Measurements from ENCODE around the gene NFATC3. TPM values are rescaled to one million over a fixed set of nuclear protein-coding genes. Genes with fewer than 3 reads are reported as not detected.
"Not testable (repeated sequence)": the region's sequence is repeated elsewhere in the genome, so short reads cannot be mapped to it uniquely, and the experiment has no call there.

NFATC3 gene
- total RNA-seq, 2 experiments from 2014 or later = 166 to 169 TPM

GRCh38 chr16:68118954-68119353 lies 33.8 kb downstream of the NFATC3 start:
- ChIA-PET POLR2A (interaction anchor here (0.6 kb wide), 1 partner anchor 14 kb away, joined by 3 read pairs; no protein-coding TSS in a partner anchor), CTCF (interaction anchor here (0.7 to 5.3 kb wide), 4 partner anchors 9 to 122 kb away, joined by 3 to 40 read pairs (median 4); no protein-coding TSS in a partner anchor)
- H3K27me3 Mint-ChIP-seq (ENCODE audit: low read depth); DNase-seq; H3K9me3 Mint-ChIP-seq (ENCODE audit: insufficient read depth); H3K27ac Mint-ChIP-seq; H3K4me3 Mint-ChIP-seq; ATAC-seq: not testable (repeated sequence)
- Mint-ChIP-seq H3K36me3 (ENCODE audit: low read depth) (peaks cover 24% of the 10 kb centered on the region), H3K4me1 (ENCODE audit: low read depth) (peaks cover 75% of the 10 kb centered on the region)

- H3K27me3 Mint-ChIP-seq (ENCODE audit: low read depth); H3K9me3 Mint-ChIP-seq (ENCODE audit: insufficient read depth); POLR2A ChIA-PET; H3K27ac Mint-ChIP-seq; DNase-seq; ATAC-seq; H3K4me3 Mint-ChIP-seq: not testable (repeated sequence)
- peaks cover 65% of the 10 kb centered on the region for H3K4me1 Mint-ChIP-seq (ENCODE audit: low read depth)
- H3K36me3 Mint-ChIP-seq (ENCODE audit: low read depth) = peaks cover 27% of the 10 kb centered on the region
- CTCF ChIA-PET = interaction anchor here (1.6 to 5.3 kb wide), 3 partner anchors 11 to 110 kb away, joined by 4 to 40 read pairs (median 7); no protein-coding TSS in a partner anchor
These were observed 35.3 kb downstream of the NFATC3 start for GRCh38 chr16:68120496-68120895.

GRCh38 chr16:68126395-68126794 lies 41.2 kb downstream of the NFATC3 start:
- H3K4me1 Mint-ChIP-seq (ENCODE audit: low read depth) = peaks cover 52% of the 10 kb centered on the region
- CTCF ChIA-PET = interaction anchor here (2.5 kb wide), 1 partner anchor 33 kb away, joined by 7 read pairs; no protein-coding TSS in a partner anchor
- H3K27me3 Mint-ChIP-seq (ENCODE audit: low read depth) = no peaks in the 10 kb centered on the region
- DNase-seq = no peak
- POLR2A ChIA-PET = interaction anchor here (1.0 to 1.5 kb wide), 2 partner anchors 9 to 10 kb away, joined by 3 to 4 read pairs; no protein-coding TSS in a partner anchor
- H3K36me3 Mint-ChIP-seq (ENCODE audit: low read depth) = peaks cover 52% of the 10 kb centered on the region
- no peak overlapping the region for H3K4me3 Mint-ChIP-seq
- ATAC-seq = no peak
- no peaks in the 10 kb centered on the region for H3K9me3 Mint-ChIP-seq (ENCODE audit: insufficient read depth)
- peak overlapping the region; percentile 43 for H3K27ac Mint-ChIP-seq

GRCh38 chr16:68128577-68129305 lies 43.6 kb downstream of the NFATC3 start:
- Mint-ChIP-seq H3K4me1 (ENCODE audit: low read depth) (peaks cover 52% of the 10 kb centered on the region), H3K36me3 (ENCODE audit: low read depth) (peaks cover 56% of the 10 kb centered on the region), H3K9me3 (ENCODE audit: insufficient read depth) (no peaks in the 10 kb centered on the region), H3K27ac (peak overlapping the region; percentile 20), H3K4me3 (no peak overlapping the region), H3K27me3 (ENCODE audit: low read depth) (no peaks in the 10 kb centered on the region)
- DNase-seq (no peak), ATAC-seq (no peak)
- ChIA-PET POLR2A (no interaction called here), CTCF (interaction anchor here (1.0 to 1.2 kb wide), 2 partner anchors 35 to 100 kb away, joined by 3 to 4 read pairs; no protein-coding TSS in a partner anchor)

GRCh38 chr16:68130520-68130919 lies 45.4 kb downstream of the NFATC3 start:
- Mint-ChIP-seq H3K9me3 (ENCODE audit: insufficient read depth) (no peaks in the 10 kb centered on the region), H3K27ac (no peak overlapping the region), H3K27me3 (ENCODE audit: low read depth) (no peaks in the 10 kb centered on the region), H3K4me1 (ENCODE audit: low read depth) (peaks cover 52% of the 10 kb centered on the region), H3K4me3 (no peak overlapping the region), H3K36me3 (ENCODE audit: low read depth) (peaks cover 62% of the 10 kb centered on the region)
- ATAC-seq (no peak), DNase-seq (no peak)
- POLR2A ChIA-PET = interaction anchor here (0.5 kb wide), 1 partner anchor 217 kb away, joined by 3 read pairs; no protein-coding TSS in a partner anchor
- CTCF ChIA-PET = interaction anchor here (1.1 to 2.2 kb wide), 2 partner anchors 10 to 37 kb away, joined by 3 to 7 read pairs; no protein-coding TSS in a partner anchor

GRCh38 chr16:68131813-68132706 lies 46.9 kb downstream of the NFATC3 start:
- POLR2A ChIA-PET = no interaction called here
- H3K9me3 Mint-ChIP-seq (ENCODE audit: insufficient read depth) = no peaks in the 10 kb centered on the region
- CTCF ChIA-PET = interaction anchor here (1.1 to 2.2 kb wide), 4 partner anchors 11 to 38 kb away, joined by 3 to 7 read pairs (median 6); no protein-coding TSS in a partner anchor
- no peak for DNase-seq
- peaks cover 47% of the 10 kb centered on the region for H3K4me1 Mint-ChIP-seq (ENCODE audit: low read depth)
- peak; percentile 76 for ATAC-seq
- H3K27ac Mint-ChIP-seq = peak overlapping the region; percentile 27
- H3K4me3 Mint-ChIP-seq = peak overlapping the region; percentile 11
- H3K36me3 Mint-ChIP-seq (ENCODE audit: low read depth) = peaks cover 63% of the 10 kb centered on the region
- H3K27me3 Mint-ChIP-seq (ENCODE audit: low read depth) = no peaks in the 10 kb centered on the region

GRCh38 chr16:68133000-68133399 lies 47.8 kb downstream of the NFATC3 start:
- ChIA-PET CTCF (interaction anchor here (0.6 to 2.1 kb wide), 5 partner anchors 10 to 95 kb away, joined by 3 to 6 read pairs (median 4); no protein-coding TSS in a partner anchor), POLR2A (interaction anchor here (0.6 to 0.7 kb wide), 2 partner anchors 14 to 717 kb away, joined by 3 read pairs; partner anchors contain the start of gene ZDHHC1)
- peaks cover 57% of the 10 kb centered on the region for H3K36me3 Mint-ChIP-seq (ENCODE audit: low read depth)
- DNase-seq; H3K27ac Mint-ChIP-seq; H3K27me3 Mint-ChIP-seq (ENCODE audit: low read depth); ATAC-seq; H3K4me3 Mint-ChIP-seq; H3K9me3 Mint-ChIP-seq (ENCODE audit: insufficient read depth): not testable (repeated sequence)
- H3K4me1 Mint-ChIP-seq (ENCODE audit: low read depth) = peaks cover 40% of the 10 kb centered on the region

DNA sequence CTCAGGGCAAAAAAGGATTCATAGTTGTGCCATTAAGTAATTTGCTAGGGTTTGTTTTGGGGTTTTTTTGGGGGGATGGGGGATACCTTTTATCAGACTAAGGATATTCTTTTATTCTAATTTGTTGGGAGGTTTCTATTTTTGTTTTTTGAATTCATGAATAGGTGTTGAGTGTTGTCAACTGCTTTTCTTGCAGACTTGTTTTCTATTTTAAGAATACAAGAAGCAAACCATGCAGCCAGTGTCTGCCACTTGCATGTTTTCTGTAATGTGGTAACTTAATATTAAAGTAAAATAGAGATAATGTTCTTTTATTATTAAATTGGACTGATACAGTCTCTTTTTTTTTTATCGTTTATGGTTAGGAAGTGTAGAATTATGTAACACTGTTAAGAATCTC lies 49.5 kb downstream of the NFATC3 start:
- H3K27ac Mint-ChIP-seq = no peak overlapping the region

GRCh38 chr16:68136515-68136914 lies 51.3 kb downstream of the NFATC3 start:
- CTCF ChIA-PET = interaction anchor here (2.7 kb wide), 1 partner anchor 43 kb away, joined by 8 read pairs; no protein-coding TSS in a partner anchor
- no peak overlapping the region for H3K27ac Mint-ChIP-seq
- peaks cover 53% of the 10 kb centered on the region for H3K36me3 Mint-ChIP-seq (ENCODE audit: low read depth)
- H3K27me3 Mint-ChIP-seq (ENCODE audit: low read depth) = no peaks in the 10 kb centered on the region
- no peaks in the 10 kb centered on the region for H3K9me3 Mint-ChIP-seq (ENCODE audit: insufficient read depth)
- peaks cover 24% of the 10 kb centered on the region for H3K4me1 Mint-ChIP-seq (ENCODE audit: low read depth)
- H3K4me3 Mint-ChIP-seq = no peak overlapping the region
- POLR2A ChIA-PET = no interaction called here
- DNase-seq (no peak), ATAC-seq (no peak)

More for the DNA sequence above, 49.5 kb downstream of the NFATC3 start:
- Mint-ChIP-seq H3K9me3 (ENCODE audit: insufficient read depth) (no peaks in the 10 kb centered on the region), H3K36me3 (ENCODE audit: low read depth) (peaks cover 57% of the 10 kb centered on the region), H3K4me1 (ENCODE audit: low read depth) (peaks cover 35% of the 10 kb centered on the region), H3K27me3 (ENCODE audit: low read depth) (no peaks in the 10 kb centered on the region), H3K4me3 (no peak overlapping the region)
- POLR2A ChIA-PET = no interaction called here
- no peak for DNase-seq
- no peak for ATAC-seq
- CTCF ChIA-PET = interaction anchor here (1.5 kb wide), 1 partner anchor 39 kb away, joined by 4 read pairs; no protein-coding TSS in a partner anchor

DNA sequence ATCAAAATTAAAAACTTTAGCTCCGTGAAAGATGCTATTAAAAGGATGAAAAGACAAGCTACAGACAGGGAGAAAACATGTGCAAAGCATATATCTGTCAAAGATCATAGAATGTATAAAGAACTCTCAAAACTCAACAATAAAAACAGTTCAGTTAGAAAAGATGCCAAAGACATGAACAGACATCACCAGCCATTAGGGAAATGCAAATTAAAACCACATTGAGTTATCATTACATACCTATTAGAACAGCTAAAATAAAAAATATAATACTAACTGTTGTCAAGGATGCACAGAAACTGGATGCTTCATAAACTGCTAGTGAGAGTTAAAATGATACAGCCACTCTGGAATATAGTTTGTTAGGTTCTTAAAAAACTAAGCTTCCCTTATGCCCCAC lies 58.8 kb downstream of the NFATC3 start:
- ChIA-PET CTCF (interaction anchor here (1.4 to 4.0 kb wide), 2 partner anchors 50 to 84 kb away, joined by 3 to 18 read pairs; no protein-coding TSS in a partner anchor), POLR2A (no interaction called here)

DNA sequence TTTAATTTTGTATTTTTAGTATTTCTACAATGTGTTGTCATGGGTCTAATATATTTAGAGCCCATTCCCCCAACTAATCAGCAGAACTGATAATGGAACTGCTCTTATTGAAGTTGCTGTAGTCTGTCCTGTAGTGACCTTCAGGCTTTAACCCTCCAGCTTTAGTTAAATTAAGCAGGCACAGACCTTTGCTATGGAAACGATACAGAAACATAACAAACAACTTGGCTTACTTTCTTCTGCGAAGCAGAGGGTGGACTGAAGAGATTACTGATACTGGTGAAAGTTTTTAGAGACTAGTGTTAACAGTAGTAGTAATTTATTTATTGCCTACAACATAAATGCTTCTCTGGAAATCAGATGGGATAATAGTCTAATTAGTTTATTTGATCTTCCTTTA lies 61.4 kb downstream of the NFATC3 start:
- peaks cover 17% of the 10 kb centered on the region for H3K4me1 Mint-ChIP-seq (ENCODE audit: low read depth)
- H3K27ac Mint-ChIP-seq = no peak overlapping the region
- CTCF ChIA-PET = no interaction called here
- peaks cover 50% of the 10 kb centered on the region for H3K36me3 Mint-ChIP-seq (ENCODE audit: low read depth)
- no peaks in the 10 kb centered on the region for H3K27me3 Mint-ChIP-seq (ENCODE audit: low read depth)
- ATAC-seq = no peak
- no peaks in the 10 kb centered on the region for H3K9me3 Mint-ChIP-seq (ENCODE audit: insufficient read depth)
- no peak for DNase-seq
- H3K4me3 Mint-ChIP-seq = no peak overlapping the region
- POLR2A ChIA-PET = no interaction called here

More for the DNA sequence above, 58.8 kb downstream of the NFATC3 start:
- H3K27ac Mint-ChIP-seq = no peak overlapping the region
- ATAC-seq = no peak
- no peak for DNase-seq
- H3K27me3 Mint-ChIP-seq (ENCODE audit: low read depth) = no peaks in the 10 kb centered on the region
- peaks cover 60% of the 10 kb centered on the region for H3K36me3 Mint-ChIP-seq (ENCODE audit: low read depth)
- no peaks in the 10 kb centered on the region for H3K9me3 Mint-ChIP-seq (ENCODE audit: insufficient read depth)
- peaks cover 24% of the 10 kb centered on the region for H3K4me1 Mint-ChIP-seq (ENCODE audit: low read depth)
- no peak overlapping the region for H3K4me3 Mint-ChIP-seq

All from activated CD8-positive, alpha-beta T cell treated with anti-CD3 and anti-CD28 coated beads, Interleukin-2, amount 10 ng/mL, durations not matched to agents 7 days and 5 days (primary cell).